Neuronal stem cell (in vitro differentiated cells): Measurements from ENCODE around the gene UVSSA.

ENCODE experiments used
- DNase-seq: peaks from one replicate; pipeline ENCODE4 v3.0.0-alpha.2; 2013; ENCODE audit warnings: low spot score
- H2AFZ ChIP-seq: one replicate; pipeline ENCODE4 v1.6.1; 2013; ENCODE audit warnings: mild to moderate bottlenecking, low read length, inconsistent platforms
- H2AK5ac ChIP-seq: 2 replicates; pipeline ENCODE4 v1.6.1; 2013; ENCODE audit warnings: low read depth, mild to moderate bottlenecking, inconsistent platforms, low read length, moderate library complexity, mixed read lengths
- H2BK120ac ChIP-seq: 2 replicates; pipeline ENCODE4 v1.6.1; 2013; ENCODE audit warnings: low read depth, mild to moderate bottlenecking, inconsistent platforms, low read length, moderate library complexity, mixed read lengths
- H2BK12ac ChIP-seq: one replicate; pipeline ENCODE4 v1.6.1; 2013; ENCODE audit warnings: low read length, inconsistent platforms
- H2BK15ac ChIP-seq: 2 replicates; pipeline ENCODE4 v1.6.1; 2013; ENCODE audit warnings: mild to moderate bottlenecking, low read length, inconsistent platforms, mixed read lengths
- H2BK5ac ChIP-seq: one replicate; pipeline ENCODE4 v1.6.1; 2013; ENCODE audit warnings: inconsistent platforms, mild to moderate bottlenecking, low read length, moderate library complexity
- H3K14ac ChIP-seq: one replicate; pipeline ENCODE4 v1.6.1; 2013; ENCODE audit warnings: low read length, inconsistent platforms
- H3K18ac ChIP-seq: 2 replicates; pipeline ENCODE4 v1.6.1; 2013; ENCODE audit warnings: low read length, inconsistent platforms
- H3K23ac ChIP-seq: 2 replicates; pipeline ENCODE4 v1.6.1; 2013; ENCODE audit warnings: low read depth, mild to moderate bottlenecking, mixed read lengths, low read length, inconsistent platforms; ENCODE audit not compliant: poor library complexity
- H3K27ac ChIP-seq: replicated peaks from 3 replicates; pipeline ENCODE4 v1.5.1; 2013; ENCODE audit warnings: low read length, inconsistent platforms
- H3K27me3 ChIP-seq, 3 experiments: 2 replicates each; pipeline ENCODE4 v1.6.1; 2013; ENCODE audit warnings: low read length in 3 of 3, mild to moderate bottlenecking in 2 of 3, inconsistent platforms in 1 of 3, low read depth in 1 of 3, mixed read lengths in 1 of 3, moderate library complexity in 1 of 3; ENCODE audit not compliant: control insufficient read depth in 3 of 3, insufficient read depth in 3 of 3
- H3K36me3 ChIP-seq, 2 donors: replicated peaks in 1 of 2; 2 replicates each; pipeline ENCODE4 v1.6.1; 2013; ENCODE audit warnings: low read length in 2 of 2; ENCODE audit not compliant: control insufficient read depth in 2 of 2, insufficient read depth in 2 of 2
- H3K4ac ChIP-seq: 2 replicates; pipeline ENCODE4 v1.6.1; 2013; ENCODE audit warnings: inconsistent platforms, mild to moderate bottlenecking, low read length, moderate library complexity
- H3K4me1 ChIP-seq, 2 donors: 1 replicate in 1 of 2; 2 replicates in 1 of 2; pipeline ENCODE4 v1.6.1; 2013; ENCODE audit warnings: low read length in 2 of 2, low read depth in 1 of 2; ENCODE audit not compliant: control insufficient read depth in 2 of 2, insufficient read depth in 1 of 2
- H3K4me2 ChIP-seq: one replicate; pipeline ENCODE4 v1.6.1; 2013; ENCODE audit warnings: mild to moderate bottlenecking, low read length, inconsistent platforms; ENCODE audit not compliant: insufficient read depth, poor library complexity, severe bottlenecking
- H3K4me3 ChIP-seq, 2 donors: 2 replicates each; pipeline ENCODE4 v1.5.1; 2013; ENCODE audit warnings: low read length in 2 of 2, mild to moderate bottlenecking in 2 of 2, inconsistent platforms in 1 of 2, moderate library complexity in 1 of 2
- H3K79me1 ChIP-seq: one replicate; pipeline ENCODE4 v1.6.1; 2013; ENCODE audit warnings: low read depth, mild to moderate bottlenecking, inconsistent platforms, low read length, moderate library complexity
- H3K9ac ChIP-seq: one replicate; pipeline ENCODE4 v1.6.1; 2013; ENCODE audit warnings: mild to moderate bottlenecking, low read depth, low read length, inconsistent platforms; ENCODE audit not compliant: poor library complexity
- H3K9me3 ChIP-seq, 2 donors: replicated peaks in 1 of 2; 2 replicates each; pipeline versions ENCODE3 to v1.6.1; 2013; ENCODE audit warnings: low read length in 2 of 2, mild to moderate bottlenecking in 2 of 2, inconsistent platforms in 1 of 2, low read depth in 1 of 2, mixed read lengths in 1 of 2, moderate library complexity in 1 of 2; ENCODE audit not compliant: control insufficient read depth in 2 of 2, insufficient read depth in 1 of 2
- H4K8ac ChIP-seq: one replicate; pipeline ENCODE4 v1.6.1; 2013; ENCODE audit warnings: low read depth, mild to moderate bottlenecking, inconsistent platforms, low read length, moderate library complexity
- H4K91ac ChIP-seq: one replicate; pipeline ENCODE4 v1.6.1; 2013; ENCODE audit warnings: low read length, low read depth, mild to moderate bottlenecking, inconsistent platforms; ENCODE audit not compliant: poor library complexity
- WGBS, 2 donors: extraction: QIAGEN DNeasy Blood & Tissue Kit; methylation state at CpG; one replicate each; pipeline ENCODE4 v1.1.7; 2013; ENCODE audit warnings: missing lambda C conversion rate in 2 of 2, mixed read lengths in 1 of 2; ENCODE audit not compliant: insufficient read length in 2 of 2, insufficient replicate concordance in 1 of 2; ENCODE audit errors: extremely low coverage in 2 of 2; 5-methylcytosine and 5-hydroxymethylcytosine counted together

Gene UVSSA

DNA sequence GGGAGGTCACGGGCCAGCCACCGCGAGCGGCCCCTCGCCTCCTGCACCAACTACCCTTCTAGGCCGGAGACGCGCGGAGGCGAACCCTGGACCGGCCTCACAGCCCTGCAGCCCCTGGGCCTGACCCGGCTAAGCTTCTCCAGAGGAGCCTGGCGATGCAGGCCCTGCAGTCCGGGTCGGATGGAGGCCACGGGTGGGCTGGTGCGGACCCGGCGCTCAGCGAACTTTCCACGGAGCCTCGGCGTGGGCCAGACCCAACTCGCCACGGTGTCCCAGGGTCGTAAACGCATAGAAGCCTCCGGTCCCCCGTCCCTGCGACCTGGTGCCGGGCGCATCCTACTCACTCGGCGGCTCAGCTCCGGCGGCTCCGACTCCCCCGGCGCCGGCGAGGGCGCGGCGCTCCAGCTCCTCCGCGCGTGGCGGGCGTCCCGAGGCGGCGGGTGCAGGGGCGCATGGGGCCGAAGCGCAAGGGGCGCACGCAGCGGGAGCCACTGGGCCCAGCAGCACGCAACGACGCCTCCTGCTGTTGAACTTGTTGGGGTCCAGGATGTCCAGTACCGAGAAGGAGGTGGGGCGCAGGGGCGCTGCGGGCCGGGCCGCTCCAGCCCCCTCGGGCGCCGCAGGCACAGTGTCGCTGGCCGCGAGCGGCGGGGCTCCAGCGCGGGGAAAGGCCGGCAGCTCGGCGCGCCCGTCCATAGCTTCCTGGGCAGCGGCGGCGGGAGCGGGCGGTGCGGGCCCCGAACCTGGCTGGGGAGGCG lies 58.8 kb downstream of the UVSSA start:
- H4K91ac ChIP-seq: no peak overlapping the region
- no peak overlapping the region for H3K9ac ChIP-seq
- no peak overlapping the region for H4K8ac ChIP-seq
- H3K18ac ChIP-seq: peak overlapping the region; percentile 17
- H3K27me3 ChIP-seq: peaks cover 67 to 97% (median 77%) of the 10 kb centered on the region in 3 experiments
- DNase-seq: no peak
- H3K4me1 ChIP-seq: no peaks in the 10 kb centered on the region
- H3K27ac ChIP-seq: no peak overlapping the region
- peaks cover 0 to 8% of the 10 kb centered on the region in 2 donors for H3K9me3 ChIP-seq
- H3K4me2 ChIP-seq: no peak overlapping the region
- no peak overlapping the region for H3K14ac ChIP-seq
- H3K4ac ChIP-seq: no peak overlapping the region
- no peak overlapping the region for H2AFZ ChIP-seq
- H3K4me3 ChIP-seq: no peak overlapping the region
- no peaks in the 10 kb centered on the region for H3K79me1 ChIP-seq
- H2BK15ac ChIP-seq: no peak overlapping the region
- no peak overlapping the region for H2BK12ac ChIP-seq
- no CpG with 5 or more reads among the region's 90 CpGs for WGBS, 2 donors
- H3K36me3 ChIP-seq: no peaks in the 10 kb centered on the region
- H2BK5ac ChIP-seq: no peak overlapping the region
- peak overlapping the region; percentile 73 for H3K23ac ChIP-seq
- H2AK5ac ChIP-seq: no peak overlapping the region
- no peak overlapping the region for H2BK120ac ChIP-seq

DNA sequence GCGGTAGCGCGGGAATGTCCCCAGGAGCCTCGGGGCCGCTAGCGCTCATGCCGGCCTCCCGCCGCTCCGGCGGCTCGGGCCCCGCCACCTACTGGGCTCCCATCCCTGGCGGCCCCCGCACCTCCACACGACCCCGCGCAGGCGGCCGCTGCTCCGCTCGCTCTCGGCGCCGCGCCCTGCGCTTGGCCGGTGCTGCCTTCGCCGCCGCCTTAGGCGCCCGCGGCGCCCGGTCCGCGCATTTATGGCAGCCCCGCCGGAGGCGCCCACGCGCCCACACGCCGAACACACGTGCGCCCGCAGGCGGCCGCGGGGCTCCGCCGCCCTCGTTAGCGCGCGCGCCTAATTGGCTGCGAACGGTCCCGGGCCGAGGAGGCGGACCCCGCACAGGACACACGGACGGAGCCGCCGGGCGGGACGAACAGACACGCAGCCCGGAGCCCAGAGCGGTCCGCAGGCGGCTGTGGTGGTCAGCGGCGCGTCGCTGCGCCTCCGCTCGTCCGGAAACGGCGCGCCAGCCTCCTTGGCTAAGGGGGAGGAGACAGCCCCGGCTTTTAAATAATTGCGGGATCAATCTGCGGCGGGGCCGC lies 59.5 kb downstream of the UVSSA start, which contains the start of gene NKX1-1:
NKX1-1 (minus strand) TSS at position 49 of the 587 bp plus-strand sequence; CDS start at position 49, 0 bp downstream.
- H3K4me3 ChIP-seq: no peak within 1 kb of the TSS

DNA sequence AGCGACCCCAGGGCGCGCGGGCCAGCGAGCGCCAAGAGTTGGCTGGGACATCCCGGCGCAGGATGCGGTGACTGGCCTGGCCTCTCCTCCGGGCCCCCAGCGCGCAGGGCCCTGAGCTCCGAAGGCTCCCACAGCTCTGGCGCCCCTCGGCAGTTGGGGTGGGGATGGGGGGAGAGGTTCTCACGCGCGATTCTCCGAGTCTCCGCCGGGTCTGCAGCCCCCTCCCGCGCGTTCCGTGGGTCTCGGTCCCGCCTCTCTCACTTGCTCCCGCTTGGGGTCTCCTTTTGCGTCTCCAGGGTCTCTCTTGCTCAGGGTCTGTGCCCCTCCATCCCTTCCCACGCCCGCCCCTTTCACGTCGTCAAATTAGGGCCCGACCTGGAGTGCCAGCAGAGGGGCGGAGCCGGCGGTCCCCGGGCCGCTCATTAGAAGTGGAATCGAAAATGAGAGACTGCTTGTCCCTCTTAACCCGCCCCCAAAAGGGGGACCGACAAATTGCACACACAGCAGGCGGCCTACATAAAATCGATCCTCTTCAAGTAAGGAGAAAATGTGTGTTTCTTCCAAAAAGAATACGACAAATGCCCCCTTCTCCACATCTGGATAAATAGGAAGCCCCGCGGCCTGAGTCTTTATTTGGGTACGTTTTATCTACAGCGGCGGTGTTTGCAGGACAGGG lies 60.1 kb downstream of the UVSSA start:
- no CpG with 5 or more reads among the region's 50 CpGs for WGBS, 2 donors
- no peak for DNase-seq
- no peak overlapping the region for H4K8ac ChIP-seq

More for the DNA sequence above, 59.5 kb downstream of the UVSSA start, which contains the start of gene NKX1-1:
- Histone ChIP-seq H3K4me1 (no peaks in the 10 kb centered on the region), H3K18ac (peak within 1 kb of the TSS; percentile 17), H3K79me1 (no peaks in the 10 kb centered on the region), H3K4me2 (peak within 1 kb of the TSS; percentile 11), H2BK5ac (no peak within 1 kb of the TSS), H3K9me3 (peaks cover 0 to 8% of the 10 kb centered on the region in 2 donors), H2AK5ac (no peak within 1 kb of the TSS), H3K27me3 (peaks cover 71 to 97% (median 76%) of the 10 kb centered on the region in 3 experiments), H2BK120ac (no peak within 1 kb of the TSS), H3K23ac (peak within 1 kb of the TSS; percentile 73), H3K36me3 (no peaks in the 10 kb centered on the region), H3K4ac (no peak within 1 kb of the TSS), H3K9ac (no peak within 1 kb of the TSS), H2AFZ (no peak within 1 kb of the TSS), H4K91ac (no peak within 1 kb of the TSS), H2BK12ac (no peak within 1 kb of the TSS), H4K8ac (no peak within 1 kb of the TSS), H3K14ac (no peak within 1 kb of the TSS), H2BK15ac (no peak within 1 kb of the TSS), H3K27ac (no peak within 1 kb of the TSS)
- no peak for DNase-seq
- no CpG with 5 or more reads among the region's 91 CpGs for WGBS, 2 donors

More for the DNA sequence above, 60.1 kb downstream of the UVSSA start:
- Histone ChIP-seq H2BK120ac (no peak overlapping the region), H2AK5ac (no peak overlapping the region), H2AFZ (no peak overlapping the region), H3K36me3 (no peaks in the 10 kb centered on the region), H3K79me1 (no peaks in the 10 kb centered on the region), H2BK5ac (no peak overlapping the region), H3K9ac (no peak overlapping the region), H3K14ac (no peak overlapping the region), H3K4me3 (no peak overlapping the region), H3K4me2 (peak overlapping the region; percentile 11), H3K4me1 (no peaks in the 10 kb centered on the region), H3K9me3 (peaks cover 0 to 4% of the 10 kb centered on the region in 2 donors), H2BK12ac (no peak overlapping the region), H3K27ac (no peak overlapping the region), H3K23ac (no peak overlapping the region), H3K27me3 (peaks cover 68 to 97% (median 70%) of the 10 kb centered on the region in 3 experiments), H2BK15ac (no peak overlapping the region), H4K91ac (no peak overlapping the region), H3K18ac (no peak overlapping the region), H3K4ac (no peak overlapping the region)
